Keratinocyte (primary cell): ENCODE measurements around the gene DHX57. TPM values are rescaled to one million over a fixed set of nuclear protein-coding genes. Genes with fewer than 3 reads are reported as not detected.

Experiments used
- DNase-seq: peaks from one replicate; pipeline ENCODE4 v3.0.0-alpha.2; 2011; ENCODE audit warnings: low read depth, missing footprints, low spot score
- FAIRE-seq: peaks from 2 replicates; lab custom pipeline; 2011; peaks lifted over from hg19 to GRCh38; lab: Jason Lieb, UNC
- H2AFZ ChIP-seq: 2 replicates; pipeline ENCODE4 v1.6.0; 2012; ENCODE audit warnings: low read length, control low read depth, inconsistent platforms; ENCODE audit not compliant: control insufficient read depth
- H3K27ac ChIP-seq: 2 replicates; pipeline ENCODE4 v1.5.1; 2011; ENCODE audit warnings: low read length; ENCODE audit not compliant: control insufficient read depth, insufficient read depth
- H3K27me3 ChIP-seq: 3 replicates; pipeline ENCODE4 v1.6.0; 2011; ENCODE audit warnings: low read length; ENCODE audit not compliant: control insufficient read depth, insufficient read depth; ENCODE audit errors: extremely low read depth
- H3K36me3 ChIP-seq, 2 experiments: 2 replicates in 1 of 2; 3 replicates in 1 of 2; pipeline ENCODE4 v1.5.1; 2011; ENCODE audit warnings: low read length in 2 of 2, mild to moderate bottlenecking in 1 of 2; ENCODE audit not compliant: control insufficient read depth in 2 of 2, insufficient read depth in 2 of 2; ENCODE audit errors: extremely low read depth in 1 of 2
- H3K4me1 ChIP-seq: 3 replicates; pipeline ENCODE4 v1.5.1; 2011; ENCODE audit warnings: low read length; ENCODE audit not compliant: control insufficient read depth, insufficient read depth; ENCODE audit errors: extremely low read depth
- H3K4me2 ChIP-seq: 3 replicates; pipeline ENCODE4 v1.6.0; 2011; ENCODE audit warnings: low read depth, low read length; ENCODE audit not compliant: control insufficient read depth, insufficient read depth; ENCODE audit errors: extremely low read depth
- H3K4me3 ChIP-seq, 3 experiments: fragments of 200-600 bp in 1 of 3; sonication (generic) in 1 of 3; 2 replicates in 2 of 3; 3 replicates in 1 of 3; pipeline ENCODE4 v1.5.1; 2011 to 2016; ENCODE audit warnings: low read length in 3 of 3, mild to moderate bottlenecking in 3 of 3, control low read depth in 2 of 3, inconsistent platforms in 1 of 3, low read depth in 1 of 3, mixed read lengths in 1 of 3, mixed run types in 1 of 3, moderate library complexity in 1 of 3; ENCODE audit not compliant: control insufficient read depth in 2 of 3, insufficient read depth in 2 of 3; ENCODE audit errors: extremely low read depth in 1 of 3
- H3K79me2 ChIP-seq: 2 replicates; pipeline ENCODE4 v1.6.0; 2012; ENCODE audit warnings: low read length; ENCODE audit not compliant: control insufficient read depth, insufficient read depth
- H3K9ac ChIP-seq: 3 replicates; pipeline ENCODE4 v1.6.0; 2011; ENCODE audit warnings: low read length; ENCODE audit not compliant: control insufficient read depth, insufficient read depth; ENCODE audit errors: extremely low read depth
- H3K9me1 ChIP-seq: 3 replicates; pipeline ENCODE4 v1.6.0; 2011; ENCODE audit warnings: low read length; ENCODE audit not compliant: control insufficient read depth, insufficient read depth; ENCODE audit errors: extremely low read depth
- H3K9me3 ChIP-seq: 2 replicates; pipeline ENCODE4 v1.5.1; 2012; ENCODE audit warnings: low read depth, low read length; ENCODE audit not compliant: control insufficient read depth
- H4K20me1 ChIP-seq: 3 replicates; pipeline ENCODE4 v1.6.0; 2011; ENCODE audit warnings: low read length; ENCODE audit not compliant: control insufficient read depth, insufficient read depth; ENCODE audit errors: extremely low read depth
- CTCF ChIP-seq, 3 experiments: IDR thresholded peaks in 1 of 3; conservative IDR thresholded peaks in 1 of 3; optimal IDR thresholded peaks in 1 of 3; 2 replicates in 2 of 3; 3 replicates in 1 of 3; pipeline versions ENCODE3 to v1.5.1; 2011; ENCODE audit warnings: low read length in 3 of 3, mild to moderate bottlenecking in 3 of 3, moderate library complexity in 2 of 3, control low read depth in 1 of 3, inconsistent platforms in 1 of 3; ENCODE audit not compliant: insufficient read depth in 2 of 3; ENCODE audit errors: extremely low read depth in 1 of 3
- EZH2 ChIP-seq: IDR thresholded peaks from one replicate; pipeline ENCODE4 v1.6.1; 2012; ENCODE audit warnings: inconsistent platforms, mild to moderate bottlenecking, low read length, moderate library complexity
- dilution Hi-C: fragments of 300-500 bp; cut with MboI; formaldehyde crosslinking; loops from one replicate; pipeline ENCODE4 v1.7.0; 2020; ENCODE audit warnings: low sequenced_read_pairs; ENCODE audit not compliant: extremely low pct_ligation_motif_present
- polyA plus RNA-seq, 5 experiments: library from polyadenylated mRNA; depleted of rRNA in 3 of 5; stranded (reverse) in 3 of 5; stranded (forward) in 1 of 5; unstranded in 1 of 5; fragments of >200 nt; gene quantifications; 1 replicate in 1 of 5; 2 replicates in 3 of 5; 3 replicates in 1 of 5; pipeline versions ENCODE4 v1.2.1 to v1.2.3, GENCODE V29; 2011 to 2012; ENCODE audit warnings: missing spikeins in 2 of 5, low read depth in 1 of 5, low replicate concordance in 1 of 5

Gene DHX57
- polyA plus RNA-seq, 1 donor (not counting 4 experiments of a cell fraction or from before 2014, with no cell fraction given), result 19.0 TPM

GRCh38 chr2:38863061-38863695, 12.6 kb downstream of the DHX57 start:
- Histone ChIP-seq H4K20me1 (no peaks in the 10 kb centered on the region), H3K9me1 (no peaks in the 10 kb centered on the region), H3K4me2 (no peak overlapping the region), H3K9ac (no peak overlapping the region), H3K36me3 (peaks cover 4 to 16% of the 10 kb centered on the region in 2 experiments), H3K4me1 (peaks cover 22% of the 10 kb centered on the region), H3K79me2 (peaks cover 3% of the 10 kb centered on the region), H3K4me3 (no peak overlapping the region), H2AFZ (no peak overlapping the region), H3K9me3 (no peaks in the 10 kb centered on the region), H3K27ac (no peak overlapping the region), H3K27me3 (no peaks in the 10 kb centered on the region)
- no peak for DNase-seq
- dilution Hi-C loops, result no loop called here
- no peak for TF ChIP-seq CTCF (optimal IDR thresholded peaks at IDR 0.05 in 1 of 3, IDR thresholded peaks at IDR 0.05 in 1 of 3, conservative IDR thresholded peaks at IDR 0.05 in 1 of 3; ENCODE audit: extremely low read depth in 1 of 3, insufficient read depth in 2 of 3, low read length in 3 of 3)
- FAIRE-seq, result no peak

GRCh38 chr2:38862476-38862875, 13.3 kb downstream of the DHX57 start:
- H2AFZ ChIP-seq, result no peak overlapping the region
- no peak overlapping the region for H3K4me3 ChIP-seq
- TF ChIP-seq EZH2 (no peak), CTCF (optimal IDR thresholded peaks at IDR 0.05 in 1 of 3, IDR thresholded peaks at IDR 0.05 in 1 of 3, conservative IDR thresholded peaks at IDR 0.05 in 1 of 3; ENCODE audit: extremely low read depth in 1 of 3, insufficient read depth in 2 of 3, low read length in 3 of 3) (no peak)
- no peak overlapping the region for H3K9ac ChIP-seq
- DNase-seq (no peak), FAIRE-seq (no peak)
- dilution Hi-C loops, result no loop called here
- no peak overlapping the region for H3K4me2 ChIP-seq
- no peaks in the 10 kb centered on the region for H3K9me1 ChIP-seq
- H4K20me1 ChIP-seq, result no peaks in the 10 kb centered on the region
- H3K79me2 ChIP-seq, result peaks cover 2% of the 10 kb centered on the region
- peaks cover 17% of the 10 kb centered on the region for H3K4me1 ChIP-seq
- H3K27me3 ChIP-seq, result no peaks in the 10 kb centered on the region
- no peaks in the 10 kb centered on the region for H3K9me3 ChIP-seq
- no peak overlapping the region for H3K27ac ChIP-seq
- peaks cover 4 to 12% of the 10 kb centered on the region in 2 experiments for H3K36me3 ChIP-seq
